ENCODE data around the gene SLC13A3. TPM values are rescaled to one million over a fixed set of nuclear protein-coding genes. Genes with fewer than 3 reads are reported as not detected.

Gene SLC13A3
- total RNA-seq, 4 donors from 2014 or later, result 0.62 to 1.6 (median 0.80) TPM

DNA sequence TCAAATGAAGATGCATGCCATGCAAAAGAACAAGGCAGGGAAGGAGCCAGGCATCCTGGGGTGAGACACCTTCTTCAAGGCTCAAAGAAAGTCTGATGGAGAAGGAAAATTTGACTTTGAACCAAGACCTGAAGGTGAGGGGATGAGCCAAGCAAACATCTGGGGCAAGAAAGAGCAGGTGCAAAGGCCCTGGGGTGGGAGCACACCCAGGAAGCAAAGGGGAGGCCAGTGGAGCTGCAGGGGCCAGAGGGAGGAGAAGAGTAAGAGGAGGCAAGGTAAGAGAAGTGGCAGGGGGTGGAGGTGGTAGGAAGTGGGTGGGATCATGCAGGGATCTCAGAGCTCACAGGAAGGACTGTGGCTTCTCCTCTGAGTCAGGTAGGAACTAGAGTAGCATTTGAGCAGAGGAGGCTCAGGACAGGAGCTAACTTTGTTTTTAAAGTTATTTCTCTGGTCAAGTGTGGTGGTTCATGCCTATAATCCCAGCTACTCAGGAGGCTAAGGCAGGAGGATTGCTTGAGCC is 49.6 kb downstream of the SLC13A3 start:
- TF ChIP-seq EP300 (IDR thresholded peaks at IDR 0.05) (no peak), POLR2AphosphoS5 (IDR thresholded peaks at IDR 0.05) (no peak), POLR2A (IDR thresholded peaks at IDR 0.05) (no peak)
- TF ChIP-seq, protein P1, sequence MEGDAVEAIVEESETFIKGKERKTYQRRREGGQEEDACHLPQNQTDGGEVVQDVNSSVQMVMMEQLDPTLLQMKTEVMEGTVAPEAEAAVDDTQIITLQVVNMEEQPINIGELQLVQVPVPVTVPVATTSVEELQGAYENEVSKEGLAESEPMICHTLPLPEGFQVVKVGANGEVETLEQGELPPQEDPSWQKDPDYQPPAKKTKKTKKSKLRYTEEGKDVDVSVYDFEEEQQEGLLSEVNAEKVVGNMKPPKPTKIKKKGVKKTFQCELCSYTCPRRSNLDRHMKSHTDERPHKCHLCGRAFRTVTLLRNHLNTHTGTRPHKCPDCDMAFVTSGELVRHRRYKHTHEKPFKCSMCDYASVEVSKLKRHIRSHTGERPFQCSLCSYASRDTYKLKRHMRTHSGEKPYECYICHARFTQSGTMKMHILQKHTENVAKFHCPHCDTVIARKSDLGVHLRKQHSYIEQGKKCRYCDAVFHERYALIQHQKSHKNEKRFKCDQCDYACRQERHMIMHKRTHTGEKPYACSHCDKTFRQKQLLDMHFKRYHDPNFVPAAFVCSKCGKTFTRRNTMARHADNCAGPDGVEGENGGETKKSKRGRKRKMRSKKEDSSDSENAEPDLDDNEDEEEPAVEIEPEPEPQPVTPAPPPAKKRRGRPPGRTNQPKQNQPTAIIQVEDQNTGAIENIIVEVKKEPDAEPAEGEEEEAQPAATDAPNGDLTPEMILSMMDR (IDR thresholded peaks at IDR 0.05), result no peak
- Histone ChIP-seq H3K4me1 (no peaks in the 10 kb centered on the region), H3K9me3 (no peaks in the 10 kb centered on the region), H3K4me3 (no peak overlapping the region), H3K27me3 (no peaks in the 10 kb centered on the region), H3K36me3 (no peaks in the 10 kb centered on the region), H3K27ac (no peak overlapping the region)
- ATAC-seq, result no peak

DNA sequence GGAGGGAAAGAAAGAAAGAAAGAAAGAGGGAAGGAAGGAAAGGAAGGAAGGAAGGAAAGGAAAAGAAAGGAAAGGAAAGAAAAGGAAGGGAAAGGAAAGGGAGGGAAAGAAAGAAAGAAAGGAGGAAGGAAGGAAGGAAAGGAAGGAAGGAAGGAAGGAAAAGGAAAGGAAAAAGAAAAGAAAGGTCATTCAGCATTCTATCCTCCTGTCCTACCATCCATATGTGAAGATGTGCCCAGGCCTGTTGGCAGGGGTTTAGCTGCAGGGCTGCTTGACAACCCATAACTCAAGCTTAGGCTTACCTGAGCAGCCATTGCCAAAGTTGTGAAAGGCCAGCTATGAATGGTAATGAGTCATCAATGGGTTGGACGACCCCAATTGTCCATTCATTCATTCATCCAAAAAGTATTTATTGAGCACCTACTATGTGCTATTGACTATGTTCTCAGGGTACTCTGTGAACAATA is 50.9 kb downstream of the SLC13A3 start:
- Histone ChIP-seq H3K4me3 (no peak overlapping the region), H3K9me3 (no peaks in the 10 kb centered on the region), H3K36me3 (no peaks in the 10 kb centered on the region), H3K27me3 (no peaks in the 10 kb centered on the region), H3K27ac (no peak overlapping the region), H3K4me1 (no peaks in the 10 kb centered on the region)
- ATAC-seq, result no peak
- 80% methylated on average over 1 of the region's 1 CpG; no CpG with 5 or more reads in 1 of the 2 donors for WGBS, 2 donors (ENCODE audit: low coverage in 1 of 2)
- no peak for TF ChIP-seq POLR2AphosphoS5 (IDR thresholded peaks at IDR 0.05)
- TF ChIP-seq, protein P1 (IDR thresholded peaks at IDR 0.05), result no peak
- TF ChIP-seq EP300 (IDR thresholded peaks at IDR 0.05), result no peak
- no peak for TF ChIP-seq POLR2A (IDR thresholded peaks at IDR 0.05)

DNA sequence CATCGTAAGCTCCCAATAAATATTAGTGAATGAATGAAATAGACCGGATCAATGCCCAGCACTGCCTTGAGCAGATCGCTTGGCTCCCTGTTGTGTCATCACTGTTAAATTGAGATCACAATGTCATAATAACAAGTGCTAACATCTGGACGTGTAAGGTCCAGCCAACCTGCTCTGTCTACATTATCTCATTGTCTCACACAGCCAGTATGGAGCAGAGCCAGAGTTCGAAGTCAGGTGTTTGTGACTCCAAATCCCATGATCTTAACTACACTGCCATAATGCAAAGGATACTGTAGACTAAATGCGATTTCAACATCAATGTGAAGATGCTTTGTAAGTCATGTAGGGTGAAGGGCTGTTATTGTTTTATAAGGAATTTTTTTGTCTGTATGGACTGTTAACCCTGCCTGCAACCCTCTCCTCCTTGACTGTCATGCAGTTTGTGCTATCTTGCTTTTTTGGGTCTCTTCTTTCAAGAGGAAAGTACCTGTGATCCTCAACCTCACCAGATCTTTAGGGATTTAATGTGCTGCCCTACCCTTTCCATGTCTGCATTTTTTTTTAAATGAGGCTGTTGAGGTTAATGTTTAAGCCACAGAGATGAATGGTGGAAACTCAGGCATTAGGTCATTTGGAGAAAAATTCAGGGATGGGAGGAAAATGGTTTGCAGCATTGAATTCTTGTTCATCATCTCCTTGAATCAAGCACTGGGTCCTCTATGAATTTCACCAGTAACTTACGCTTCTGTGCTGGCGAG is 51.9 kb downstream of the SLC13A3 start:
- no peak for ATAC-seq
- Histone ChIP-seq H3K4me1 (no peaks in the 10 kb centered on the region), H3K27ac (no peak overlapping the region), H3K9me3 (no peaks in the 10 kb centered on the region), H3K36me3 (no peaks in the 10 kb centered on the region), H3K4me3 (no peak overlapping the region), H3K27me3 (no peaks in the 10 kb centered on the region)
- TF ChIP-seq, protein P1 (IDR thresholded peaks at IDR 0.05), result no peak
- TF ChIP-seq EP300 (IDR thresholded peaks at IDR 0.05) (no peak), POLR2A (IDR thresholded peaks at IDR 0.05) (no peak), POLR2AphosphoS5 (IDR thresholded peaks at IDR 0.05) (no peak)
- WGBS, 2 donors (ENCODE audit: low coverage in 1 of 2), result 87 to 91% methylated on average over 5 to 8 of the region's 8 CpGs

DNA sequence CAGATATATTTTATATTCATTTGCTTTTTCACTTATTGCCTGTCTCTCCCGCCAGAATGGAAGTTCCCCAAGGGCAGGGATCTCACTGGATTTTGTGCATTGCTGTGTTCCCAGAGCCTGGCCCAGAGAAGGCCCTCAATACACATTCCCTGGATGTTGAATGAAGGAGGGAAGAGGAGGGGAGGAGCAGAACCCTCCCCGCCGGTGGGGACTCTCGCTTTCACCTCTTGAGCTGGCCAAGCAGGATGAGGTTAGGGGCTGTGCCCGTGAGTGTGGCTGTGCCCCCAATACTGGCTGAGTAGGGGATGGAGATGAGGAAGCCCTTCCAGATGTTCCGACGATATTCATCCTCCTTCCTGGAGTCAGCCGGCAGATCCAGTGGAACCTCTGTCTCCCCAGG is 55.3 kb downstream of the SLC13A3 start:
- Histone ChIP-seq H3K36me3 (no peaks in the 10 kb centered on the region), H3K9me3 (peaks cover 0 to 7% (median 0%) of the 10 kb centered on the region in 3 donors), H3K4me3 (no peak overlapping the region), H3K27me3 (no peaks in the 10 kb centered on the region), H3K27ac (no peak overlapping the region), H3K4me1 (no peaks in the 10 kb centered on the region)
- no peak for ATAC-seq
- 90% methylated on average over 2 of the region's 8 CpGs; no CpG with 5 or more reads in 1 of the 2 donors for WGBS, 2 donors (ENCODE audit: low coverage in 1 of 2)
- no peak for TF ChIP-seq EP300 (IDR thresholded peaks at IDR 0.05)
- TF ChIP-seq, protein P1 (IDR thresholded peaks at IDR 0.05), result no peak
- no peak for TF ChIP-seq POLR2AphosphoS5 (IDR thresholded peaks at IDR 0.05)
- no peak for TF ChIP-seq POLR2A (IDR thresholded peaks at IDR 0.05)

DNA sequence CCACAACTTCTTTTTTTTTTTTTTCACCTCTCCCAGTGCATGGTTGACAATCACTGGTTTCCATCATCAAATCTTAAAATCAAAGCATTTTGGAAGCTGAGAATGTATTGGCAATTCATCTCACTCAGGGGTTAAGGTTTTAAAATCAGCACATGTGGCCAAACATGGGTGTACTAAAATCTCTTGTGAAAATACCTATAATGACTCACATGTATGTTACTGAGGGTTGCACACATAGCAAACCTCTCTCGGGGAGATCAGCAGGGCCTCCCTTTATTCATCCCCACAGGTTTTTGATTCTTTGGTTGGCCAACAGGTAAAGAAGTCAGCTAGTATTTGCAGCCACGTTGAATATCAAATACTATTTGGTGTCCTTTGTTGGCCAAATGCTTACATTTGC is 56.5 kb downstream of the SLC13A3 start:
- TF ChIP-seq POLR2A (IDR thresholded peaks at IDR 0.05), result no peak
- TF ChIP-seq POLR2AphosphoS5 (IDR thresholded peaks at IDR 0.05), result no peak
- TF ChIP-seq EP300 (IDR thresholded peaks at IDR 0.05), result no peak
- TF ChIP-seq, protein P1 (IDR thresholded peaks at IDR 0.05), result no peak
- 31 to 47% methylated on average over 2 of the region's 2 CpGs for WGBS, 2 donors (ENCODE audit: low coverage in 1 of 2)
- no peaks in the 10 kb centered on the region for H3K4me1 ChIP-seq
- H3K9me3 ChIP-seq, result peaks cover 0 to 7% (median 0%) of the 10 kb centered on the region in 3 donors
- H3K36me3 ChIP-seq, result no peaks in the 10 kb centered on the region
- no peak overlapping the region for H3K4me3 ChIP-seq
- no peaks in the 10 kb centered on the region for H3K27me3 ChIP-seq
- H3K27ac ChIP-seq, result no peak overlapping the region
- no peak for ATAC-seq

Data from gastroesophageal sphincter (tissue), 4 donors.